ENCODE measurements around the gene MYO1D.

DNA sequence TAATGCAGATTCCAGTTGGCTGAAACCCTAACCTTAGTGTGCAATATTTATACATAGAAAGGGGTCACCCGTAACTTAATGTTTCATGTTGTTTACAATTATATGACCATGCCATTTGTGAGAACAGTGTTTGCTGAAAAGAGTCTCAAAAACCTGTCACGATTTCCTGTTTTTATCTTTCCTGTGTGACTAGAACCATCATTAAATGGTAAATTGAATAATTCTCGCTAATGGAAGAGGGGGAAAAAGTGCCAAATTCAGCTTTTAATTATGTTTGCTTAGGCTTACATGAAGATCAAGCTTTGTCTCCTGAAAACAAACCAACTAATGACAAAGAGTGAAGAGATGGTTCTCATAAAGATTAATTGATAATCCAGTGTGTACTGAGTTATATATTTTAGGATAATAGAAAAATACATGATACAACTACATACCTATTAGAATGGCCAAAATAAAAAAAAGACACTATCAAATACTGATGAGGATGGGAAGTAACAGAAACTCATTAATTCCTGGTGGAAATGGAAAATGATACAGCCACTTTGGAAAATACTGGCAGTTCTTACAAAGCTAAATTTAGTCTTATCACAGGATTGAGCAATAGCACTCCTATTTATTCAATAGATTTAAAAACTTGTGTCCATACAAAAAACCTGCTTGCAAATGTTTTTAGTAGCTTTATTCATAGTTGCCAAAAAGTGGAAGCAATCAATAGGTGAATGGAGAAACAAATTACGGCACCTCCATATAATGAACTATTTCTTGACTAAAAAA is 248.5 kb downstream of the MYO1D start:
- TF ChIP-seq HDGF (IDR thresholded peaks at IDR 0.05; ENCODE audit: borderline replicate concordance), result no peak
- no peak for TF ChIP-seq FOXM1 (IDR thresholded peaks at IDR 0.05; ENCODE audit: borderline replicate concordance)
- TF ChIP-seq ELF4 (IDR thresholded peaks at IDR 0.05), result no peak
- no peak for TF ChIP-seq TARDBP (IDR thresholded peaks at IDR 0.05)
- no peak for TF ChIP-seq SUZ12 (IDR thresholded peaks at IDR 0.05)
- no peak for TF ChIP-seq BHLHE40 (IDR thresholded peaks at IDR 0.05; ENCODE audit: borderline replicate concordance)
- no peak for TF ChIP-seq LEF1 (IDR thresholded peaks at IDR 0.05; ENCODE audit: borderline replicate concordance)
- TF ChIP-seq CTBP1 (IDR thresholded peaks at IDR 0.05; ENCODE audit: borderline replicate concordance), result no peak
